Cardiac fibroblast (primary cell): ENCODE results near the gene NPAS2.
A peak's percentile ranks its signal among the peaks of the same experiment; 100 is the strongest.

Experiments used
- DNase-seq, 2 donors: peaks; one replicate each; pipeline versions ENCODE4 v3.0.0 to v3.0.0-alpha.2; 2010; ENCODE audit warnings: low read depth in 2 of 2
- H3K4me3 ChIP-seq, 2 donors: replicated peaks in 1 of 2; 1 replicate in 1 of 2; 2 replicates in 1 of 2; pipeline ENCODE4 v1.5.1; 2011; ENCODE audit warnings: low read depth in 2 of 2, low read length in 2 of 2, mild to moderate bottlenecking in 2 of 2, moderate library complexity in 1 of 2
- TF ChIP-seq, protein P1 (sequence below): IDR thresholded peaks from one replicate; pipeline ENCODE4 v1.5.1; 2011; ENCODE audit warnings: low read depth, mild to moderate bottlenecking, low read length, inconsistent platforms

The NPAS2 gene

DNA sequence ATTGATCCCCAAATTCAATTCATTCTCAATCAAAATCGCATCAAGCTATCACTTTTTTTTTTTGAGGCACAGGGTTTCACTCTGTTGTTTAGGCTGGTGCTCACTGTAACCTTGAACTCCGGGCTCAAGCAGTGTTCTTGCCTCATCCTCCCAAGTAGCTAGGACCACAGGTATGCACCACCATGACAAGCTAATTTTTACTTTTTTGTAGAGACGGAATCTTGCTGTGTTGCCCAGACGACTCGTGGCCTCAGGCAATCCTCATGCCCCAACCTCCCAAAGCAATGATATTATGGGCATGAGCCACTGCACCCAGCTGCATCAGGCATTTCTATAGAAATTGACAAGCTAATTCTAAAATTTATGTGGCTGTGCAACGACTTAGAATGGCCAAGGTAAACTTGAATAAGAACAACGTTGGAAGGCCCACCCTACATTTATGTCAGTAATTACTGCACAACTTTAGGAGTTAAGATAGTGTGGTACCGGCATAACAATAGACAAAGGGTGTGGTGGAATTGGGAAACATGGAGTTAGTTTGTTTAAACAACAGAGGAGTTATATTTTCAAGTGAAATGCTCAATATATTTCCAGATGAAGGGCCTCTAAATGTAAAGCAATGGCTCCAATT is 78.2 kb downstream of the NPAS2 start:
- no peak for DNase-seq
- no peak overlapping the region for H3K4me3 ChIP-seq

DNA sequence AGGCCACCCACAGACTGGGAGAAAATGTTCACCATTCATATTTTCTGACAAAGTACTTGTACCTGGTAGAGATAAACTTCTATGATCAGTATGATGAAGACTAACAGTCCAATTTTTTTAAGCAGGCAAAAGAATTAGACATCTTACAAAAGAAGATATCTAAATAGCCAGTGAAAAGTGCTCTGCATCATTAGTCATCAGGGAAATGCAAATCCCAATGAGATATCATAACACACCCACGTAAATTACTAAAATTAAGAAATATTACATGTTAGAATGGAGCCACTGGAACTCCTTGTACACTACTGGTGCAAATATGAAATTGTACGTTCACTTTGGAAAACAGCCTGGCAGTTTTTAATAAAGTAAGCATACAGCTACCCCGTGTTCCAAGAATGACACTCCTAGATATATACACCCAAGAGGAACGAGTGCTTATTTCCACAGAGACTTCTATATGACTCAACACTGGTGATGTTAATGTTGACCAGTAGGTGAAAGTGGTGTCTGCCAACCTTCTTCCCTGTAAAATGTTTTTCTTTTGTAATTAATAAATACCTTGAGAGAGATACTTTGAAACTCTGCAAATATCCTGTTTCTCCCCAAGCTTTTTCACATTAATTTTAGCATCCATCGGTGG is 80.3 kb downstream of the NPAS2 start:
- no peak overlapping the region for H3K4me3 ChIP-seq
- TF ChIP-seq, protein P1, sequence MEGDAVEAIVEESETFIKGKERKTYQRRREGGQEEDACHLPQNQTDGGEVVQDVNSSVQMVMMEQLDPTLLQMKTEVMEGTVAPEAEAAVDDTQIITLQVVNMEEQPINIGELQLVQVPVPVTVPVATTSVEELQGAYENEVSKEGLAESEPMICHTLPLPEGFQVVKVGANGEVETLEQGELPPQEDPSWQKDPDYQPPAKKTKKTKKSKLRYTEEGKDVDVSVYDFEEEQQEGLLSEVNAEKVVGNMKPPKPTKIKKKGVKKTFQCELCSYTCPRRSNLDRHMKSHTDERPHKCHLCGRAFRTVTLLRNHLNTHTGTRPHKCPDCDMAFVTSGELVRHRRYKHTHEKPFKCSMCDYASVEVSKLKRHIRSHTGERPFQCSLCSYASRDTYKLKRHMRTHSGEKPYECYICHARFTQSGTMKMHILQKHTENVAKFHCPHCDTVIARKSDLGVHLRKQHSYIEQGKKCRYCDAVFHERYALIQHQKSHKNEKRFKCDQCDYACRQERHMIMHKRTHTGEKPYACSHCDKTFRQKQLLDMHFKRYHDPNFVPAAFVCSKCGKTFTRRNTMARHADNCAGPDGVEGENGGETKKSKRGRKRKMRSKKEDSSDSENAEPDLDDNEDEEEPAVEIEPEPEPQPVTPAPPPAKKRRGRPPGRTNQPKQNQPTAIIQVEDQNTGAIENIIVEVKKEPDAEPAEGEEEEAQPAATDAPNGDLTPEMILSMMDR: peak; percentile 13
- peak in 1 of 2 donors; percentile 80 for DNase-seq

More for the DNA sequence above, 78.2 kb downstream of the NPAS2 start:
- TF ChIP-seq, protein P1: no peak

DNA sequence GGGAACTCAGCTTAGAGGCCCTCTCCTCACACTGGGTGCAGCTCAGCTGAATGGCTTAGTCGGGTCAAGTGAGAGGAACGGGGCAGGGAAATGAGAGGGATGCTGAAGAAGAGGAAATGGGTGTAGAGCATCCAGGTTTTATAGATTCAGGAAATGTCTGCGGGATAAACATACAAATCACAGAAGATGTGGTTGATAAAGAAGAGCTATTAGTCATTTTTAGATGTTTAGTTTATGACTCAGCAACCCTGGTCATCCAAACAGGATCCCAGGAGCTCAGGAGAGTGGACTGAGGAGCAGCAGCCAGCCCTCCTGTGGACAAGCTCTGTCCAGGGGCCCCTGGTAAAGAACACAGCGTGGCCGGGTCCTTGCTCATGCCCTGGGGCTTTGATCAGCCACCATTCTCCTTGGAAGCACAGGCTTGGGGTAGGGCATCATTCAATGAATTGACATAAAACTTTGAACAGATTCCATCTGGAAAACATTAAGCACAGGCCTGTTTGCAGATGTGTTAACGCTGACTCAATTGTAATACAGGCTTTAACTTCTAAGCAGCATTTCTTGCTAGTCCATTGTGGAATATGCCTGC is 83.0 kb downstream of the NPAS2 start:
- TF ChIP-seq, protein P1: peak; percentile 36
- no peak overlapping the region for H3K4me3 ChIP-seq
- peak; percentile 78 to 96 for DNase-seq

DNA sequence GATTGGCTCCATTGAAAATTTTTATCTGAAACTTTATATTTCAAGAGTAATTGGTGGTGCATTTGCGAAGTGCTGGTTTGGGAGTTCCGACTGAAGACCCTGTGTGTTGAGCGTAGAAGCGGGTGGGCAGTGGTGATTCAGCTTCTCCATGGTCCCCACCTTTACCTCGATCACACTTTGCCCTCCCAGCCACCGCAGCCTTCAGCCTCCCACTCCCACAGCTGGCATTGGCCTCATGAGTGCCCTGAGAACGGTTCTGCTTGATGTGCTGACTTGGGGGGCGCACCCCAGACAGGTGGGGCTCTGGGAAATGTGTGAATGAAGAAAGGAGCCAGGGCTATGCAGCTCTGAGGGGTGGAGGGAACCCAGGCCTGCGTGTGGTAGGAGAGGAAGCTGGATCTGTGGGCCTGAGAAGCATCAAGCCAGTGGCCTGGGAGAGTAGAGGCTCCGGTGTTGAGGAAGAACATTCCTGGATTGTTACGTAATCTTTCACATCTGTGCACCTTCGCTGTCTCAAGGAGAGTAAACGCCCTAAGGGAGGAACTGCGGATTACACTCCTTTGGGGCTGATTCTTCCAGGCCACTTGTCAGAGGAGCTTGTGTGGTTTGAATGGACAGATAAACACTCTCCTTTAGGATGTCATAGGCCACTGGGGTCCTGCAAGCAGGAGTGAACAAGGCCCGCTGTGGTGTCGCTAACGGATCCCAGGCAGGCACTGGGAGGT is 83.8 kb downstream of the NPAS2 start:
- TF ChIP-seq, protein P1: no peak
- peak in 1 of 2 donors; percentile 42 for DNase-seq
- H3K4me3 ChIP-seq: no peak overlapping the region

DNA sequence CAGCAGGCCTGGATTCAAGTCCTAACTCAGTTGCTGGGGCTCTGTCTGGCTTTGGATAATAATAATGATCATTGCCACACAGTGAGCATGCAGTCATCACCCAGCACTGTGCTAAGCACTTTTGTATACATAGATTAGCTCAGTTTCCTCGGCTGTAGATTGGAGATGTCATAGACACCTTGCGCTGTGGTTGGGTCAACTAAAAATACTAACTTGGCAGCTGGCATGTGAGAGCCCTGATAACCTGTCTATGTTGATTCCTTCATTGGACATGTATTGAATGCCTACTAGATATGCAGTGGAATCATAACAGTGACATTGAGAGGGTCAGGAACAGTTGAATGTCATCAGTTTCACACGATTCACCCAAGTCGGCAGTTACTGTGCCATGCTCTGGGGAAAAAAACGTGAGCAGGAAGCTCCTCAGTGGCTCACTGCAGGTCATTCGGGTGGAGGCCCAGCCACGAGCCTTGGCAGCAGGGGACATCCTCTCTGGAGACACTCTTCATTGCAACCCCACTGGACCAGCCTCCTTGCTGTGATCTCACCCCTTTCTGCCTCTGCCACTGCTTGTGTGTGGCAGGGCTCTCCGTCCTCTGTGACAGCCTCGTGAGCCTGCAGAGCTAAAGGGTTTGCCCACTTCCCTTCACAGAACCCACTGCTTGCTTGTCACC is 85.3 kb downstream of the NPAS2 start:
- no peak overlapping the region for H3K4me3 ChIP-seq
- TF ChIP-seq, protein P1: no peak
- DNase-seq: no peak

DNA sequence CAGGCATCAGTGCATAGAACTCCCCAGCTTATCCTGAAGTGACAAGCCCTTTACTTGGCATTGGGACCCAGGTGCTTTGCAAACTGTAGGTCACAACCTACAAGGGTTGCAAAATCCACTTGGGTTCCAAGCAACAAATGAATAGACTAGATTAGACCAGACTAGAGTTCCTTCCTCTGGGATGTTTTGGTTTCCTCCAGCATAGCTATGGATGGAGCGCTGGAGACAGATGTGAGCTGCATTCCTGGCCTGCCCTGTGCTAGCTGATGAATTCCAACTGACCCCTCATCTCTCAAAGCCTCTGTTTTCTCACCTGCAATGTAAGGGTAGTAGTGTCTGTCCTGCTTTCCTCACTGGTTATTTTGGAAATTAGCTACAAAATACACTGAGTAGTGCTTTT is 86.2 kb downstream of the NPAS2 start:
- TF ChIP-seq, protein P1: no peak
- DNase-seq: no peak
- no peak overlapping the region for H3K4me3 ChIP-seq
